HL-60 (cell line): ENCODE measurements around the gene LIMS2.

Experiments used
- DNase-seq, 2 experiments: peaks; one replicate each; pipeline ENCODE4 v3.0.0-alpha.2; 2010 to 2020; ENCODE audit warnings: low read depth in 1 of 2, low spot score in 1 of 2
- H3K27ac ChIP-seq: fragments of 250-450 bp; sonication (Bioruptor Pico); replicated peaks from 2 replicates; pipeline ENCODE4 v1.5.1; 2020; ENCODE audit warnings: mild to moderate bottlenecking, moderate library complexity
- H3K27me3 ChIP-seq: fragments of 250-450 bp; sonication (Bioruptor Pico); 2 replicates; pipeline ENCODE4 v1.5.1; 2021; ENCODE audit warnings: mild to moderate bottlenecking, moderate library complexity; ENCODE audit not compliant: insufficient read depth, poor library complexity, severe bottlenecking
- H3K4me3 ChIP-seq: replicated peaks from 2 replicates; pipeline ENCODE4 v1.5.1; 2011; ENCODE audit warnings: mild to moderate bottlenecking, control low read depth, low read length; ENCODE audit not compliant: insufficient read depth
- CTCF ChIP-seq: IDR thresholded peaks from one replicate; pipeline ENCODE4 v1.5.1; 2011; ENCODE audit warnings: low read length, control low read depth, inconsistent platforms; ENCODE audit not compliant: insufficient read depth
- GABPA ChIP-seq: IDR thresholded peaks from 2 replicates; pipeline ENCODE4 v1.6.1; 2012; ENCODE audit warnings: low read depth
- POLR2AphosphoS5 ChIP-seq: IDR thresholded peaks from 2 replicates; pipeline ENCODE4 v1.6.1; 2012; ENCODE audit warnings: low read depth
- SPI1 ChIP-seq: IDR thresholded peaks from 2 replicates; pipeline ENCODE4 v1.6.1; 2012; ENCODE audit warnings: low read depth, mild to moderate bottlenecking, borderline replicate concordance
- TF ChIP-seq, protein P1 (sequence below): IDR thresholded peaks from 2 replicates; pipeline ENCODE4 v1.6.1; 2012; ENCODE audit warnings: low read depth; ENCODE audit not compliant: insufficient replicate concordance

The LIMS2 gene

GRCh38 chr2:127655209-127656073 lies 19.9 kb downstream of the LIMS2 start:
- H3K27ac ChIP-seq, result no peak overlapping the region
- DNase-seq, result no peak
- no peak overlapping the region for H3K4me3 ChIP-seq
- TF ChIP-seq SPI1 (no peak), POLR2AphosphoS5 (no peak), CTCF (no peak)
- TF ChIP-seq, protein P1, sequence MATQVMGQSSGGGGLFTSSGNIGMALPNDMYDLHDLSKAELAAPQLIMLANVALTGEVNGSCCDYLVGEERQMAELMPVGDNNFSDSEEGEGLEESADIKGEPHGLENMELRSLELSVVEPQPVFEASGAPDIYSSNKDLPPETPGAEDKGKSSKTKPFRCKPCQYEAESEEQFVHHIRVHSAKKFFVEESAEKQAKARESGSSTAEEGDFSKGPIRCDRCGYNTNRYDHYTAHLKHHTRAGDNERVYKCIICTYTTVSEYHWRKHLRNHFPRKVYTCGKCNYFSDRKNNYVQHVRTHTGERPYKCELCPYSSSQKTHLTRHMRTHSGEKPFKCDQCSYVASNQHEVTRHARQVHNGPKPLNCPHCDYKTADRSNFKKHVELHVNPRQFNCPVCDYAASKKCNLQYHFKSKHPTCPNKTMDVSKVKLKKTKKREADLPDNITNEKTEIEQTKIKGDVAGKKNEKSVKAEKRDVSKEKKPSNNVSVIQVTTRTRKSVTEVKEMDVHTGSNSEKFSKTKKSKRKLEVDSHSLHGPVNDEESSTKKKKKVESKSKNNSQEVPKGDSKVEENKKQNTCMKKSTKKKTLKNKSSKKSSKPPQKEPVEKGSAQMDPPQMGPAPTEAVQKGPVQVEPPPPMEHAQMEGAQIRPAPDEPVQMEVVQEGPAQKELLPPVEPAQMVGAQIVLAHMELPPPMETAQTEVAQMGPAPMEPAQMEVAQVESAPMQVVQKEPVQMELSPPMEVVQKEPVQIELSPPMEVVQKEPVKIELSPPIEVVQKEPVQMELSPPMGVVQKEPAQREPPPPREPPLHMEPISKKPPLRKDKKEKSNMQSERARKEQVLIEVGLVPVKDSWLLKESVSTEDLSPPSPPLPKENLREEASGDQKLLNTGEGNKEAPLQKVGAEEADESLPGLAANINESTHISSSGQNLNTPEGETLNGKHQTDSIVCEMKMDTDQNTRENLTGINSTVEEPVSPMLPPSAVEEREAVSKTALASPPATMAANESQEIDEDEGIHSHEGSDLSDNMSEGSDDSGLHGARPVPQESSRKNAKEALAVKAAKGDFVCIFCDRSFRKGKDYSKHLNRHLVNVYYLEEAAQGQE, result no peak
- H3K27me3 ChIP-seq, result no peaks in the 10 kb centered on the region

DNA sequence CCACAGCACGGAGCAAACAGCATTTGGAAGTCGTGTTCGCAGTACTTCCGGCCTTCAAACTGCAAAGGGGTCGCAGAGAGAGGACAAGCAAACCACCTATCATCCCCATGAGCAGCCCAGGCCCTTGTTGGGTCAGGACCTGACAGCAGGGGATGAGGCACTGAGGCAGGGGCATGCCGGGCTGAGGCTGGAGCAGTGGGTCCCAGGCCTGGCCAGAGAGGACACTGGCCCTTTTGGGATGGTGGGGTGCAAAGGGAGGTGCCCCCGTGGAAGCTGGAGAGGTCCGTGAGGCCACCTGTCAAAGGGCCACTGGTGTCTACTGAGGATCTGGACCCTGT lies 20.5 kb downstream of the LIMS2 start:
- TF ChIP-seq SPI1 (no peak), GABPA (no peak), POLR2AphosphoS5 (no peak), CTCF (no peak)
- TF ChIP-seq, protein P1, result no peak
- no peak for DNase-seq
- Histone ChIP-seq H3K4me3 (no peak overlapping the region), H3K27me3 (no peaks in the 10 kb centered on the region), H3K27ac (no peak overlapping the region)

DNA sequence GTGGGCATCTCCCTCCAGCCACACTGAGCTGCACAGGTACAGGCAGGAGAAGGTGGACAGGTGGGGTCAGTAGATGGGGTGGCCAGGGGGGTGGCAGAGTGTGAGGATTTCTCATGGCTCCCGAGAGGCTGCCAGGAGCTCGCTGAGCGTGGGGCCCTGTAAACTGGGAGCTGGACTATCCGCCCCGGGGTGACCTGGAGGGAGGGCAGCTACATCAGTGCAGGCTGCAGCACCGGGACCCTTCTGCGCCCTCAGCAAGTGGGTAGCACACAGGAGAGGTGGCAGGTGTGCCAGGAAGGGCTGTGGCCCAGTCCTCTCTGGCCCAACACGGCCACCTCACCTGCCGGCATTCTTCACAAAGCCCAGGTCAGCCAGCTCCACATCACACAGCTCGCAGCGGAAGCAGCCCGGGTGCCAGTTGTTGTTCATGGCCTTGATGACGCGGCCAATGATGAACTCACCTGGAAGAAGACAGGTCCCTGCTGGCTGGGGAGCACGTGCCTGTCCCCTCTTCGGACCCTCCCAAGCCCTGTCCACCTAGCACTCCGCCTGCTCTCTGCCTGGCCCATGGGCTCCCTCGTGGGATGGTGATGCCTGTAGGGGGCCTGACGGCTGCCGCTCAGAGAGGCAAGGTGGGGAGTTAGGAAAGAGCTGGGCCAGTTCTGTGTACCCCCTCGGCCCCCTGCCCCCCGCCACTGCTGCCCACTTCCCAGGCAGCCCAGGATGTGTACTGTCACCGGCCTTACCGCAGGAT lies 21.1 kb downstream of the LIMS2 start:
- no peak for DNase-seq
- TF ChIP-seq SPI1, result no peak
- TF ChIP-seq, protein P1, result no peak
- TF ChIP-seq CTCF, result no peak
- TF ChIP-seq POLR2AphosphoS5, result no peak
- TF ChIP-seq GABPA, result no peak
- Histone ChIP-seq H3K27me3 (no peaks in the 10 kb centered on the region), H3K27ac (no peak overlapping the region), H3K4me3 (no peak overlapping the region)
